GM10266 (cell line): ENCODE results near the gene GNAS-AS1.

Experiments used
- DNase-seq: peaks from one replicate; pipeline ENCODE4 v3.0.0; 2012; ENCODE audit errors: extremely low spot score
- CTCF ChIP-seq: IDR thresholded peaks from 2 replicates; pipeline ENCODE4 v1.5.1; 2012; ENCODE audit warnings: mild to moderate bottlenecking, low read depth; ENCODE audit not compliant: control insufficient read depth, insufficient read depth; ENCODE audit errors: missing control alignments

GNAS-AS1 gene

GRCh38 chr20:58795181-58795922 lies 55.4 kb downstream of the GNAS-AS1 start:
- TF ChIP-seq CTCF, result no peak
- DNase-seq, result no peak

- no peak for TF ChIP-seq CTCF
- DNase-seq, result no peak
Measured at GRCh38 chr20:58794510-58795180, 56.1 kb downstream of the GNAS-AS1 start.

GRCh38 chr20:58793512-58794420 lies 56.9 kb downstream of the GNAS-AS1 start:
- TF ChIP-seq CTCF, result no peak
- no peak for DNase-seq

- no peak for TF ChIP-seq CTCF
- no peak for DNase-seq
Measured at GRCh38 chr20:58792426-58792825, 58.3 kb downstream of the GNAS-AS1 start.

GRCh38 chr20:58791286-58791685 lies 59.4 kb downstream of the GNAS-AS1 start:
- no peak for DNase-seq
- TF ChIP-seq CTCF, result no peak

- TF ChIP-seq CTCF, result no peak
Measured at GRCh38 chr20:58790454-58790853, 60.2 kb downstream of the GNAS-AS1 start.

More at GRCh38 chr20:58790454-58790853, 60.2 kb downstream of the GNAS-AS1 start:
- DNase-seq, result no peak
